HepG2 (cell line): ENCODE measurements around the gene MPZ. TPM values are rescaled to one million over a fixed set of nuclear protein-coding genes. Genes with fewer than 3 reads are reported as not detected.
A peak's percentile ranks its signal among the peaks of the same experiment; 100 is the strongest.

Source experiments
- AKAP8 ChIP-seq: sonication (generic); formaldehyde crosslinking; IDR thresholded peaks from 2 replicates; pipeline ENCODE4 v1.5.1; 2020; ENCODE audit warnings: mild to moderate bottlenecking, missing genetic modification reagents
- ARID4A ChIP-seq: sonication (generic); formaldehyde crosslinking; IDR thresholded peaks from 2 replicates; pipeline ENCODE4 v1.5.0; 2020; ENCODE audit warnings: mild to moderate bottlenecking, missing genetic modification reagents, borderline replicate concordance
- ARNT ChIP-seq: fragments of 450-650 bp; IDR thresholded peaks from 2 replicates; pipeline ENCODE4 v1.6.1; 2017
- ATF2 ChIP-seq: sonication (generic); formaldehyde crosslinking; IDR thresholded peaks from 2 replicates; pipeline ENCODE4 v1.4.0; 2020; ENCODE audit warnings: missing genetic modification reagents
- EEA1 ChIP-seq: sonication (generic); formaldehyde crosslinking; IDR thresholded peaks from 2 replicates; pipeline ENCODE4 v1.5.1; 2020; ENCODE audit warnings: mild to moderate bottlenecking, missing genetic modification reagents, borderline replicate concordance
- PAXIP1 ChIP-seq: sonication (generic); formaldehyde crosslinking; conservative IDR thresholded peaks from 2 replicates; pipeline ENCODE4 v1.4.0; 2020; ENCODE audit warnings: mild to moderate bottlenecking, missing genetic modification reagents, moderate library complexity
- POLR2A ChIP-seq, 2 experiments: IDR thresholded peaks; 2 replicates each; pipeline ENCODE4 v1.6.1; 2011; ENCODE audit warnings: low read depth in 2 of 2, low read length in 2 of 2, mild to moderate bottlenecking in 1 of 2, moderate library complexity in 1 of 2; ENCODE audit not compliant: insufficient read depth in 1 of 2
- YEATS4 ChIP-seq: sonication (generic); formaldehyde crosslinking; IDR thresholded peaks from 2 replicates; pipeline ENCODE4 v1.4.0; 2020; ENCODE audit warnings: missing genetic modification reagents, borderline replicate concordance
- ZFY ChIP-seq: sonication (generic); formaldehyde crosslinking; IDR thresholded peaks from 2 replicates; pipeline ENCODE4 v1.4.0; 2020; ENCODE audit warnings: missing genetic modification reagents
- ZNF260 ChIP-seq: sonication (generic); formaldehyde crosslinking; IDR thresholded peaks from 2 replicates; pipeline ENCODE4 v1.4.0; 2020; ENCODE audit warnings: missing genetic modification reagents, low read depth, mild to moderate bottlenecking, borderline replicate concordance
- ZNF549 ChIP-seq: sonication (generic); formaldehyde crosslinking; IDR thresholded peaks from 2 replicates; pipeline ENCODE4 v1.5.0; 2020; ENCODE audit warnings: missing genetic modification reagents
- ZNF570 ChIP-seq: sonication (generic); formaldehyde crosslinking; IDR thresholded peaks from 2 replicates; pipeline ENCODE4 v1.4.0; 2020; ENCODE audit warnings: mild to moderate bottlenecking, missing genetic modification reagents, borderline replicate concordance
- ZNF687 ChIP-seq: sonication (generic); formaldehyde crosslinking; IDR thresholded peaks from 2 replicates; pipeline ENCODE4 v1.5.1; 2020; ENCODE audit warnings: mild to moderate bottlenecking, missing genetic modification reagents, moderate library complexity
- ZNF703 ChIP-seq: sonication (generic); formaldehyde crosslinking; IDR thresholded peaks from 2 replicates; pipeline ENCODE4 v1.5.1; 2020; ENCODE audit warnings: missing genetic modification reagents, mild to moderate bottlenecking, moderate library complexity, borderline replicate concordance
- polyA plus RNA-seq, 8 experiments: library from polyadenylated mRNA; depleted of rRNA in 3 of 8; stranded (reverse) in 7 of 8; unstranded in 1 of 8; fragments of >200 nt; fragmentation: Illumina TruSeq in 4 of 8; extraction: Trizol in 4 of 8; gene quantifications; 2 replicates each; pipeline versions ENCODE4 v1.2.1 to v1.2.3, GENCODE V29; 2011 to 2016; ENCODE audit warnings: low read depth in 4 of 8, missing spikeins in 1 of 8, mixed read lengths in 1 of 8; ENCODE audit not compliant: insufficient read depth in 1 of 8
- total RNA-seq, 5 experiments: library from RNA; depleted of rRNA; stranded (reverse); fragments of >200 nt; fragmentation: Illumina TruSeq; extraction: Trizol; gene quantifications; 2 replicates each; pipeline ENCODE4 v1.2.3, GENCODE V29; 2016; ENCODE audit warnings: low read depth in 1 of 5

MPZ gene
- total and polyA plus RNA-seq, 2 of the 13 experiments (the other 11 are each of a cell fraction or from before 2014, with no cell fraction given): 18.3 to 24.6 TPM

GRCh38 chr1:161305867-161306519 lies 3.8 kb downstream of the MPZ start (continued):
- TF ChIP-seq ATF2 (no peak), ZFY (peak; percentile 37; the same call in 1 of the 2 replicates), ARID4A (peak; percentile 55; the same call in 1 of the 2 replicates), ZNF570 (CRISPR knock-in tag) (no peak), ZNF703 (CRISPR knock-in tag) (no peak), POLR2A (IDR thresholded peaks at IDR 0.05; ENCODE audit: insufficient read depth in 1 of 2, low read depth in 2 of 2, low read length in 2 of 2) (peak in 1 of 2 experiments; percentile 62; a peak in 1 of 4 replicates), YEATS4 (CRISPR knock-in tag) (peak; percentile 50; the same call in 1 of the 2 replicates), PAXIP1 (CRISPR knock-in tag) (0 out of 2 replicates have a peak, but pooled peaks have one; percentile 32), ARNT (no peak), ZNF260 (CRISPR knock-in tag) (no peak), ZNF549 (CRISPR knock-in tag) (no peak), AKAP8 (CRISPR knock-in tag) (no peak), ZNF687 (CRISPR knock-in tag) (peak; percentile 74), EEA1 (CRISPR knock-in tag) (no peak)
